HG02943 (cell line): ENCODE data around the gene NPHP4.

Experiments
- ATAC-seq: cut with Tn5 transposase; IDR thresholded peaks from one replicate; pipeline ENCODE4 v1.9.1; 2021; ENCODE audit warnings: mild to moderate bottlenecking, low read depth, moderate library complexity; ENCODE audit not compliant: unreplicated experiment

Gene NPHP4

DNA sequence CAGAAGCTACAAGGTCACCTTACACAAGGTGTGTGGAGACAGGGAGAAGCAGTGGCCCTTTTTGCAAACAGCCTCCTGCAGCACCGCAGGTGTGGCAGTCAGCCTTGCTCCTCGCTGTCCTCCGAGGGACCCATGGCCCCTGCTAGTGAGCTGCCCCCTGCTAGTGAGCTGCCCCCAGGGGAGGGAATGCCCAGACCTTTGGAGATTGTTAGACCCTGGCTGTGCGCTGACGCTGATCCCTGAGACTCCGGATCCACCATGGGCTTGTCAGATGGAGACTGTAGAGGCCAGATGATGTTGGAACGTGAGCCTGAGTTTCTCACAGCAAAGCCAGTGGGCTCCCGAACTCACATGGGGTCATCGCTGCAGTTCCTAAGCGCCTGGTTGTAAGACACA, 172.2 kb downstream of the NPHP4 start:
- ATAC-seq = no peak

- ATAC-seq = no peak
These were observed 172.7 kb downstream of the NPHP4 start for GRCh38 chr1:5819391-5820025.

GRCh38 chr1:5818755-5819154, 173.5 kb downstream of the NPHP4 start:
- ATAC-seq = no peak

DNA sequence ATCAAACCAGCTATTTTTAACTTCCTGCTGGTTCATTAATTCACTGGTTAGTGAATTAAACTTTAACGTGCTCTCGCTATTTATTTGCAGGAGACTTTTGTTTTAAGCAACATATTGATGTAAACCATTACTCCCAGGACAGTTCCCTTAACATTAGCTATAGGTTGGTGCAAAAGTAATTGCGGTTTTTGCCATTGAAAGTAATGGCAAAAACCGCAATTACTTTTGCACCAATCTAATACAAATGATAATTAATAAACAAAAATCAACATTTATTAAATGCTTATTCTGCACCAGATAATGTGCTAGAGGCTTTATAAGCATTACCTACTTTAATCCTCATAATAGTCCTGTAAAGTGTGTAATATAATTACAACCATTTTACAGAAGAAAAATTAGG, 176.5 kb downstream of the NPHP4 start:
- ATAC-seq = no peak

DNA sequence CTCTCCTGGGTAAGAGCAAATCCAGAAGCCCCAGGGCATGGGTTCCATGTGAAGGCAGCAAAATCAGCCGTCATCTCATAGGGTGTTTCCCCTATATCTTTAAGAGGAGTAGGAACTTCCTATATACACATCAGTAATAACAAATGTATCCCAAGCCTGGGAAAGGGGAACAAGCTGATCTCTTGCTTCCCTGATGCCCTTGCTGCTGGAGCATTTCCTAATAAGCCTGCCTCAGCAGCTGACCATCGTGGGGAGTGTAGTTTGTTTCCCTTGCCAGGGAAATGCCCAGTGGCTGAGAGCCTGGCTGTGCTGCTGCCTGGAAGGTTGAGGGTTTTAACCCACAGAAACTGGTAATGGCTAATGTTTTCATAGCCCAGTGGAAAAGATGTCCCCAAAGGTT, 177.0 kb downstream of the NPHP4 start:
- no peak for ATAC-seq

- no peak for ATAC-seq
These were observed 178.1 kb downstream of the NPHP4 start for GRCh38 chr1:5814046-5814619.

DNA sequence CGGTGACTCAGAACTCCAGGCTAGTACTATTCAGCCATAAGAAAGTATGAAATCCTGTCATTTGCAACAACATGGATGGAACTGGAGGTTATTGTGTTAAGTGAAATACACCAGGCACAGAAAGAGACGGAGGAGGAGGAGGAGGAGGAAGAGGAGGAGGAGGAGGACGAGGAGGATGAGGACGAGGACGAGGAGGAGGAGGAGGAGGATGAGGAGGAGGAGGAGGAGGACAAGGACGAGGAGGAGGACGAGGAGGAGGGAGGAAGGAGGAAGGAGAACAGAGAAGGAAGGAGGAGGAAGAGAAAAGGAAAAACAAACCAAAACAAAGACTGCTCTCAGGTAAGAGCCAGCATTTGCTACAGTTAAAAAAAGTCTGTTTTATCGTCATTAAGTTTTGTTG, 178.7 kb downstream of the NPHP4 start:
- no peak for ATAC-seq
